Activated naive CD4-positive, alpha-beta T cell treated with anti-CD3 and anti-CD28 coated beads for 36 hours (primary cell): ENCODE results near the gene CEP120. TPM values are rescaled to one million over a fixed set of nuclear protein-coding genes. Genes with fewer than 3 reads are reported as not detected.
"Not testable (repeated sequence)": the region's sequence is repeated elsewhere in the genome, so short reads cannot be mapped to it uniquely, and the experiment has no call there.

Experiments used
- CTCF ChIA-PET: fragments of 350-600 bp; sonication (Branson Sonifier 250); formaldehyde crosslinking; loops from one replicate; lab custom pipeline; 2021; ENCODE audit warnings: antibody characterized with exemption; lab: Charles Lee
- DNase-seq: peaks from one replicate; pipeline ENCODE4 v3.0.0-alpha.2; 2020
- H3K27ac Mint-ChIP-seq: one replicate; pipeline ENCODE4 v1.8.0; 2021; ENCODE audit warnings: mild to moderate bottlenecking, mixed read lengths
- H3K27me3 Mint-ChIP-seq: one replicate; pipeline ENCODE4 v1.8.0; 2021; ENCODE audit warnings: low read depth, mixed read lengths
- H3K36me3 Mint-ChIP-seq: one replicate; pipeline ENCODE4 v1.8.0; 2021; ENCODE audit warnings: low read depth, mixed read lengths
- H3K4me1 Mint-ChIP-seq: one replicate; pipeline ENCODE4 v1.8.0; 2021; ENCODE audit warnings: low read depth, mixed read lengths
- H3K4me3 Mint-ChIP-seq: one replicate; pipeline ENCODE4 v1.8.0; 2021; ENCODE audit warnings: mild to moderate bottlenecking, moderate library complexity, mixed read lengths
- H3K9me3 Mint-ChIP-seq: one replicate; pipeline ENCODE4 v1.8.0; 2021; ENCODE audit warnings: mixed read lengths
- intact Hi-C: fragments of 100-400 bp; cut with micrococcal nuclease; formaldehyde crosslinking; loops from one replicate; pipeline ENCODE4 v1.15.1; 2023
- total RNA-seq, 2 experiments: library from RNA; stranded (reverse); gene quantifications; one replicate each; pipeline ENCODE4 v1.2.3, GENCODE V29; 2021

CEP120 gene
- total RNA-seq, 2 experiments from 2014 or later: 39.2 to 39.5 TPM

DNA sequence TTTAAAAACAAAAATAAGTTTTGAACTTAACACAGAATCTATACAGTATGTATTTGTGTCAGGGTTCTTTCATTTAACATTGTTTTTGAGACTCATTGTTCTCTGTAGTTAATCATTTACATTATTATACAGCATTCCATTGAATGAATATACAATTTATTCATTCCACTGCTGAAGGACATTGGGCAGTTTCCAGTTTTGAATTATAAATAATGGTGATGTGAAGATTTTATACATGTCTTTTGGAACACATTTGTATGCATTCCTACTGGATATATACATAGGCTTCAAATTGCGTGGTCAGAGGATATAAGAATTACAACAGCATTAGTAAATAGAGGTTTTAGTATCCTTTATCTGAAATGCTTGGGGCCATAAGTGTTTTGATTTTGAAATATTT is 72.0 kb downstream of the CEP120 start:
- CTCF ChIA-PET: no interaction called here
- no peak overlapping the region for H3K4me3 Mint-ChIP-seq
- peaks cover 4% of the 10 kb centered on the region for H3K9me3 Mint-ChIP-seq
- intact Hi-C loops: no loop called here
- no peak overlapping the region for H3K27ac Mint-ChIP-seq
- H3K27me3 Mint-ChIP-seq: no peaks in the 10 kb centered on the region
- H3K36me3 Mint-ChIP-seq: peaks cover 10% of the 10 kb centered on the region
- DNase-seq: no peak
- no peaks in the 10 kb centered on the region for H3K4me1 Mint-ChIP-seq

DNA sequence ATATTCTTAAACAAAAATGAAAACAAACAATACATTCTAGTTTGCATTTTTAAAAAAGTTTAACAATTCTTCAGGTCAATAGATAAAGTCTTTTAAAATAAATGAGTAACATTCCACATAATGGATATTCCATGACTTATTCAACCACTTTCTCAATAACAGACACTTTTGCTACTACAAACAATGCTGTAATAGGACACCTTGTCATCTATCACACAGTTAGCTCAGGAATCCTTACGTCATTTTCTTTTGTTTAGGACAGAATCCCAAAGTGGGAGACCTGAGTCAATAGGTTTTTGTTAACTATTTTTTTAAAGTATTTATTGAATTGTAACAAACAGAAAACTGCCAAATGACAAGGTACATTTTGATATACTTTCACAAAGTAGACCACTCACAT is 72.5 kb downstream of the CEP120 start:
- peaks cover 7% of the 10 kb centered on the region for H3K36me3 Mint-ChIP-seq
- intact Hi-C loops: no loop called here
- peaks cover 2% of the 10 kb centered on the region for H3K9me3 Mint-ChIP-seq
- no peak overlapping the region for H3K4me3 Mint-ChIP-seq
- CTCF ChIA-PET: no interaction called here
- no peak overlapping the region for H3K27ac Mint-ChIP-seq
- no peak for DNase-seq
- no peaks in the 10 kb centered on the region for H3K4me1 Mint-ChIP-seq
- H3K27me3 Mint-ChIP-seq: no peaks in the 10 kb centered on the region

DNA sequence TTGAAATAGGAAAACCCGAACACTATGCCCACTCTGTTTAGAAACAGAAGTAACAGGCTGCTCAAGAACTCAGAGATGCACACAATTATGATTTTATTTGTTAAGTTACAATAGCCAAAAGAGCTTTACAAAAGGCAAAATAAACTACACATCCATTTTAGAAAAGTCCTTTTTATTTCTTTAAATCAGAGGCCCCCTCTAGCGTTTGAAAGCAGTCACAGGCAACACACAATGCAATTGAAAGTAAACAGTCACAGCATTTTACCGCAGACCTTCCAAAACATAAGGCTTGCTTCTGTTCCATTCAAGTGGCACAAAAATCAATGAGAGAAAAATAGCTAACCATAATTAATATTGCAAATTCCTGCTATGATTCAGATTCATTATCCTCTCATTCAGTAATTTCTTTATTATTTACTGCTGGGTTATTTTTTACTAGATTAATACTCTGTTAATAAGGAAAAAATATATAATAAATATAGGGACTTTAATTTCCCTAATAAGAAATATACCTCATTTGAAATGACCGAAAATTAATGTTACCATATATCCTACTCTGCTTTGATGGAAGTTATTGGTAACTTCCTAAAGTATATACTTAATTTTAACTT is 78.3 kb downstream of the CEP120 start:
- H3K27ac Mint-ChIP-seq: no peak overlapping the region

DNA sequence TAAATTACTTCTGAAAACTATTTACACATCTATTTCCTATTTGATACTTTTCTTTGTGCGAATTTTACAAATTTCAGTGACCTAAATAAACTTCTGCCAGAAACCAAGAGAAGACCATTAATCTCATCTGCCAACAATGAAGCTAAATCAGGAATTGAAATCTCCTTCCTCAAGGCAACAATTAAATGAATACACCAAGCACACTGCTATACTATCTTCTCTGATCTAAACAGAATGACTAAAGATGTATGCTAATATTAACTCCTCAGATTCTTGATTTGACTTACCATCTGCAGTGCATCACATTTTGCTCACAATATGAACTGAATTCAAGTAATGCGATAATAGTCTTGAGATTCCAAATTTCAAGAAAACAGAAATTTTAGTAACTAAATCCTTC is 82.3 kb downstream of the CEP120 start:
- H3K27me3 Mint-ChIP-seq: peaks cover 2% of the 10 kb centered on the region
- no peak for DNase-seq
- no peak overlapping the region for H3K27ac Mint-ChIP-seq
- H3K36me3 Mint-ChIP-seq: no peaks in the 10 kb centered on the region
- H3K4me3 Mint-ChIP-seq: no peak overlapping the region
- no peaks in the 10 kb centered on the region for H3K9me3 Mint-ChIP-seq
- intact Hi-C loops: no loop called here
- CTCF ChIA-PET: no interaction called here
- H3K4me1 Mint-ChIP-seq: no peaks in the 10 kb centered on the region

More for the DNA sequence above, 78.3 kb downstream of the CEP120 start:
- Mint-ChIP-seq H3K9me3 (no peaks in the 10 kb centered on the region), H3K27me3 (no peaks in the 10 kb centered on the region), H3K36me3 (peaks cover 2% of the 10 kb centered on the region), H3K4me3 (no peak overlapping the region), H3K4me1 (no peaks in the 10 kb centered on the region)
- CTCF ChIA-PET: no interaction called here
- intact Hi-C loops: no loop called here
- no peak for DNase-seq

DNA sequence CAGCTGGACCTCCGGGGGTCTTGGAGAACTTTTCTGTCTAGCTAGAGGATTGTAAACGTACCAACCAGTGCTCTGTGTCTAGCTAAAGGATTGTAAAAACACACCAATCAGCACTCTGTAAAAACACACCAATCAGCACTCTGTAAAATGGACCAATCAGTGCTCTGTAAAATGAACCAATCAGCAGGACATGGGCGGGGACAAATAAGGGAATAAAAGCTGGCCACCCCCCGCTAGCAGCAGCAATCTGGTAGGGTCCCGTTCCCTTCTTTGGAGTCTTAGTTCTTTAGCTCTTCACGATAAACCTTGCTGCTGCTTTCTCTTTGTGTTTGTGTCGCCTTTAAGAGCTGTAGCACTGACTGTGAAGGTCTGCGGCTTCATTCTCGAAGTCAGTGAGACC is 114.8 kb downstream of the CEP120 start:
- H3K9me3 Mint-ChIP-seq, CTCF ChIA-PET, H3K27ac Mint-ChIP-seq, H3K27me3 Mint-ChIP-seq, H3K4me3 Mint-ChIP-seq, DNase-seq, H3K4me1 Mint-ChIP-seq, H3K36me3 Mint-ChIP-seq, intact Hi-C loops: not testable (repeated sequence)

DNA sequence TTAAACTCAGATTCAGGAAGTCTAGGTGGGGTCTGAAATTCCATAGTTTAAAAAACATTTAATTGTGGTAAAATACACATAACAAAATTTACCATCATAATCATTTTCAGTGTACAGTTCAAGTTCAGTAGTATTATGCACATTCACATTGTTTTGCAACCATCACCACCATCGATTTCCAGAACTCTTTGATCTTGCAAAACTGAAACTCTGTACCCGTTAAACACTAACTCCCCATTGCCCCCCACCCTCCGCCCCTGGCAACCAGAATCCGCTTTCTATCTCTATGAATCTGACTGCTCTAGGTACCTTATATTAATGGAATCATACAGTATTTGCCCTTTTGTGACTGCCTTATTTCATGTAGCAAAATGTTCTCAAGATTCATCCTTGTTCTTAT is 117.5 kb downstream of the CEP120 start:
- Mint-ChIP-seq H3K4me1 (no peaks in the 10 kb centered on the region), H3K27ac (no peak overlapping the region), H3K36me3 (no peaks in the 10 kb centered on the region), H3K27me3 (peaks cover 4% of the 10 kb centered on the region), H3K4me3 (no peak overlapping the region), H3K9me3 (no peaks in the 10 kb centered on the region)
- intact Hi-C loops: no loop called here
- CTCF ChIA-PET: no interaction called here
- DNase-seq: no peak

DNA sequence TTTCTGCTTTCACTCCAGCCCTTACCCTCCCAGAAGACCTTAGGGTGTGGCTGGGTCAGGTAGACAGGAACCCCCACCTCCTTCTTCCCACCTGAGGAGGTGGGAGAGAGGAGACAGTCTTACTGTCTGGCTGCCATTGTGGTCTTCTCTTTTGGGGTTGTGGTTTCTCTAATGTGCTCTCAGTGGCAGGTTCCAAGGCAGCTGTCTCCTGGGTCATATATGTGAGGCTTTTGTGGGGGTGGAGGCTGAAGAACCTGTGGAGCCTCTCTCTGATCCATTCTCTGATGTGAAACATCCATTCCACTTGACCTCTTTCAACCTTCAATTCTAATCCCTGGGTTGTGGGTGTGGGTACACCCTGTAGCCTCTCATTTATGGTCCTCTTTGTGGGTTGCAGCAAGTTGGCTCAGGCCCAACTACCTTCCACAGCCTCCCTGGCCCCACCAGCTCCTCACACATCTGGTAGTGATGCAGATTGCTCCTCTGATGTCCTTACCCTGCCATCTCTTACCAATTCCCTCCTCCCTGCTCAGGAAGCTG is 118.4 kb downstream of the CEP120 start:
- CTCF ChIA-PET: no interaction called here
- H3K4me1 Mint-ChIP-seq: no peaks in the 10 kb centered on the region
- peaks cover 10% of the 10 kb centered on the region for H3K27me3 Mint-ChIP-seq
- no peaks in the 10 kb centered on the region for H3K9me3 Mint-ChIP-seq
- no peaks in the 10 kb centered on the region for H3K36me3 Mint-ChIP-seq
- intact Hi-C loops: no loop called here
- no peak overlapping the region for H3K4me3 Mint-ChIP-seq
- H3K27ac Mint-ChIP-seq: no peak overlapping the region
- no peak for DNase-seq

DNA sequence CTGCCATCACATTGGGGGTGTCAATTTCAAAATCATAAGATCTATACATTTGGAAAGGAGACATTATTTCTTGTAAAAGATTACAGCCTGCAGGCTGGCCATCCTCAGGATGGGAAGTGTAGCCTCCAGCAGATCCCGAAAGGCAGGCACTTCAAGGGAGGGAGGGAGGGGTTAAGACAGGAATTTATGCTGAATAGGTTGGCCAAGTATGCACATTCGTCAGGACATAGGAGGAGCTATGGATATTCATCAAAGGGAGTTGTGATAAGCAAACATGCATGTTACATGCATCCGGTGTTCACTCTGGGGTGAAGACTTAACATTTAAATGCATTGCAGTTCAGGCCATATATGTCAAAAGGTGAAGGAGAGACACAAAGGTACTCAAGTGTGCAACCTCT is 119.4 kb downstream of the CEP120 start:
- Mint-ChIP-seq H3K9me3 (peaks cover 2% of the 10 kb centered on the region), H3K27ac (no peak overlapping the region), H3K36me3 (no peaks in the 10 kb centered on the region), H3K4me1 (no peaks in the 10 kb centered on the region), H3K27me3 (peaks cover 14% of the 10 kb centered on the region), H3K4me3 (no peak overlapping the region)
- DNase-seq: no peak
- intact Hi-C loops: no loop called here
- CTCF ChIA-PET: no interaction called here

DNA sequence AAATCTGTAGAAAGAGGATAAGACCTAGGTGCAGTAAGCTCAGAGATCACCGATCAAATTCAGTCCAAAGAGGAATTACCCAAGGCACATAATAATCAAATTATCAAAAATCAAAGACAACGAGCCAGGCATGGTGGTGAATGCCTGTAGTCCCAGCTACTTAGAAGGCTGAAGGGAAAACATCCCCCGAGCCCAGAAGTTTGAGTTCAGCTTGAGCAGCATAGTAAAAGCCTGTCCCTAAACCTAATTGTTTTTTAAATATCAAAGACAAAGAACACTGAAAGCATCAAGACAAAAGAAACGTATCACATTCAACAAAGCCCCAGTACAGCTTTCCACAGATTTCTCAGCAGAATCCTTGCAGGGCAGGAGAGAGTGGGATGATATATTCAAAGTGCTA is 122.9 kb downstream of the CEP120 start:
- H3K4me1 Mint-ChIP-seq: no peaks in the 10 kb centered on the region
- intact Hi-C loops: no loop called here
- peaks cover 14% of the 10 kb centered on the region for H3K27me3 Mint-ChIP-seq
- H3K9me3 Mint-ChIP-seq: peaks cover 2% of the 10 kb centered on the region
- H3K4me3 Mint-ChIP-seq: no peak overlapping the region
- H3K27ac Mint-ChIP-seq: no peak overlapping the region
- no peaks in the 10 kb centered on the region for H3K36me3 Mint-ChIP-seq
- DNase-seq: no peak
- CTCF ChIA-PET: no interaction called here

DNA sequence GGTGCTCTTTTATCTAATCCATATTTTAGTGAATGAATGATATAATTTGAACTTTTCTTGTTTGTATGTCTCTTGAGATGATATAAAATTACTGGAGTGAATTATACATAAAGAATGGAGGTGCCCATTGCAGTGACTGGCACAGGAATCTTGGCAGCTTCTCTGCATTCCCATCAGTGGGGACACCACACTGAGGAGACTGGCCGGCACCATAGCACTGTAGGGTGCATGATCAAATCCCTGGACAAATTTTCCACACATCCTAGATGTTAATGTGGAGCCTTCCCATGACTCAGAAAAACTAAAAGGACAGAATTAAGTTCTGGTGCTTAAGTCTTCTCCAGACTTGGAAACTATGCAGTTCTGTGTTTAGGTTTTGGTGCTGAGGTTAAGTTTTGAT is 124.1 kb downstream of the CEP120 start:
- CTCF ChIA-PET: no interaction called here
- Mint-ChIP-seq H3K27ac (no peak overlapping the region), H3K4me3 (no peak overlapping the region)

DNA sequence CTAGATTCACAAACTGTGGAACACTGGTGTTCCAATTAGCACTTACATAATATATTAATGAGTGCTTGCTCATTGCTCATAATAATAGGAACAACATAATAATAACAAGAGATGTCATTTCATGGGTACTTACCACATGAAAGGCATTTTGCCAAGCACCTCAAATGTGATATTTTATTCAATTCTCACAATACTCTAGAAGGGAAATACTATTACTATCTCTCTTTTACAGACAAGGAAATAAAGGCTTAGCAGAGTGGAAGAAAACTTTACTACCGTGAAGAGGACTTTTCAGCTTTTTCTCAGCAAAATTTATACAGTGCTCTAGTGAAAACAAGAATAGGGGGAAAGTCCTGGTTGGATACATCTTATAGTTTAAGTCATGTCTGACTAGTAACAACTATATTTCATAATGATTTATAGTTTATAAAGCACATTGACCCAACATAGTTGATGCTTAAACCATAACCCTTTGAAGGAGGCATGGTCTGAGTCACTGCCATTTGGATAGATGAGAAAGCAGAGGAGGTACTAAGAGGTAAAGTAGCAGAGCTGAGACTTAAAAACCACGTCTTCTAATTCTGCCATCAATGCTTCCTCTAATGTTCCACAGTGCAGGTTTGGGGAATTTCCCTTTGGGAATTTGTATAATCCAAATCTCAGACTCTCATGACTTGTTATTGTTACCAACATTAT is 124.7 kb downstream of the CEP120 start:
- Mint-ChIP-seq H3K4me1 (no peaks in the 10 kb centered on the region), H3K36me3 (no peaks in the 10 kb centered on the region), H3K9me3 (peaks cover 2% of the 10 kb centered on the region), H3K27ac (no peak overlapping the region), H3K27me3 (peaks cover 12% of the 10 kb centered on the region), H3K4me3 (no peak overlapping the region)
- intact Hi-C loops: no loop called here
- DNase-seq: no peak
- CTCF ChIA-PET: no interaction called here

More for the DNA sequence above, 124.1 kb downstream of the CEP120 start:
- Mint-ChIP-seq H3K27me3 (peaks cover 14% of the 10 kb centered on the region), H3K4me1 (no peaks in the 10 kb centered on the region), H3K9me3 (peaks cover 2% of the 10 kb centered on the region), H3K36me3 (no peaks in the 10 kb centered on the region)
- no peak for DNase-seq
- intact Hi-C loops: no loop called here

DNA sequence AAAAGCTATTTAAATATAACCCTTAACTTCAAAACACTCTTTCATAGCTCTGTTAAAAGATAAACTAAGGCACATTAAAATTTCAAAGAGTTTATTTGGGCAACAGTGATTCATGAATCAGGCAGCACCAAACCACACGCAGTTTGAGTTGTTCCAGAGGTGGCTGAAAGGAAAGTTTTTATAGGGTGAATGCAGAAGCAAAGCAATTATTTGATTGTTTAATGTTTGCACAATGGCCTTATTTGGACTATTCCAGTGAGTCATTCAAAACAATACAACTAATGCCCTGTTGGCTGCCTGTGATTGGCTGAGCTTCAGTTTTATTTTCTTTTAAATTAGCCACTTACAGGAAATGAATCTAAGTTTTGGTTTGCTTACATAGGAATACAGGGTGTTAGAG is 125.3 kb downstream of the CEP120 start:
- DNase-seq: no peak
- CTCF ChIA-PET: no interaction called here
- Mint-ChIP-seq H3K27ac (no peak overlapping the region), H3K4me1 (no peaks in the 10 kb centered on the region), H3K9me3 (peaks cover 2% of the 10 kb centered on the region), H3K27me3 (peaks cover 10% of the 10 kb centered on the region), H3K36me3 (no peaks in the 10 kb centered on the region), H3K4me3 (no peak overlapping the region)
- intact Hi-C loops: no loop called here

DNA sequence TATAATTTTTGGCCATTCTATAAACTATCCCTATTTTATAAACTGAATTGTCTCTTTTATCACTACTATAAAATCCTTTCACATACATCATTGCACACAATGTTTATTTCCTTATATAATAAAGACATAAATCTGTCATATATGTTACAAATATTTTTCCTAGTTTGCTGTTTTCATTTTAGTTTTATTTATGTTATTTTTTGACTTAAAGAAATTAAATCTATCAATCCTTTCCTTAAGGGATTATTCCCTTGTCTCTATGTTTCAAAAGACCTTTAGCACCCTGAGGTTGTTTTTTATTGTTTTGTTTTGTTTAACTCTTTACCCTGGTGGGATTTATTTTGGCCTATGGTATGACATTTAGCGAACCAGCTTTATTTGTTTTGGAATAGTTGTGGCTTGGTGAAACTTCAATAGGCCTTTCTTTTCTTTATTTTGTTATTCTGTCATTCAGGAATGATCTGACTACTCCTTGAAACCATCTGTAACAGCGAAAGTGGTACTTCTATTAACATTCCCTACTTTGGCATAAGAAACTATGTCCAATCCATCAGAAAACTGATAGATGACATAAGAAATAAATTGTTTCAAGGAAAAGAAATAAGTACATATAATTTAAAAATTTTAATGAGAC is 125.9 kb downstream of the CEP120 start:
- Mint-ChIP-seq H3K9me3 (peaks cover 2% of the 10 kb centered on the region), H3K27me3 (peaks cover 10% of the 10 kb centered on the region), H3K27ac (no peak overlapping the region)

More for the DNA sequence above, 125.9 kb downstream of the CEP120 start:
- Mint-ChIP-seq H3K4me3 (no peak overlapping the region), H3K4me1 (no peaks in the 10 kb centered on the region), H3K36me3 (no peaks in the 10 kb centered on the region)
- intact Hi-C loops: no loop called here
- no peak for DNase-seq
- CTCF ChIA-PET: no interaction called here
